GM19240 (cell line): ENCODE results near the gene PNN.
"Not testable (repeated sequence)": the region's sequence is repeated elsewhere in the genome, so short reads cannot be mapped to it uniquely, and the experiment has no call there.

Source experiments
- DNase-seq: peaks from one replicate; pipeline ENCODE4 v3.0.0; 2011; ENCODE audit warnings: low spot score; ENCODE audit not compliant: insufficient read length

PNN gene

GRCh38 chr14:39229222-39229543, 54.1 kb downstream of the PNN start:
- DNase-seq = no peak

DNA sequence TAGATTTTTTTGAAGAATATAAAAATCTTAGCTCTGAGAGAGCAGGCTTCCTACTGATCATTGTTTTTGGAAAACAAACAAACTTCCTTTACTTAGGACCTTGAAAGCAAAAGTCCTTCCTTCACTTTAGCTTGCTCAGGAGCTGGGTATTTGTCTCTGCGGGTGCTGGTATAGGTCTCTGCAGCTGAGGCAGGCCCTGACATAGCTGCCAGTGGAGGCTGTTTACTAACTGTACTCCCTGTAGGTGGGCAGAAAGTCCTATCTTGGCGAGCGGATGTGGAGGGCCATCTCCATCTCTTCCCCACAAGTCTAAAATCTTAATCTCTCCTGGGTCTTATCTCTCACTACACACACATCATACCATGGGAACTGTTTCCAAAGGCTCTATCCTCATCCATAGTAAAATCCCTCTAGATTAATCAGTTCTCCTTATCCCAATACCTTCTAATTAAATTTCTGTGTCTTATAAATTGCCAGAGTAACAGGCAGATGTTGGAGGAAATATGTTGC, 54.6 kb downstream of the PNN start:
- DNase-seq = no peak

GRCh38 chr14:39230416-39231035, 55.5 kb downstream of the PNN start:
- no peak for DNase-seq

- DNase-seq = not testable (repeated sequence)
Measured at GRCh38 chr14:39231751-39232553, 56.9 kb downstream of the PNN start.
